Esophagus (tissue), 2 donors: Measurements from ENCODE around the gene QSOX2. TPM values are rescaled to one million over a fixed set of nuclear protein-coding genes. Genes with fewer than 3 reads are reported as not detected.

ENCODE experiments used
- H3K27ac ChIP-seq, 2 donors: one replicate each; pipeline ENCODE4 v1.5.1; 2013; ENCODE audit warnings: low read depth in 2 of 2, mild to moderate bottlenecking in 2 of 2, inconsistent platforms in 1 of 2, low read length in 1 of 2, moderate library complexity in 1 of 2
- H3K27me3 ChIP-seq, 2 donors: one replicate each; pipeline ENCODE4 v1.6.1; 2013; ENCODE audit warnings: low read length in 2 of 2, control low read depth in 1 of 2, mild to moderate bottlenecking in 1 of 2; ENCODE audit not compliant: insufficient read depth in 2 of 2, control insufficient read depth in 1 of 2
- H3K36me3 ChIP-seq, 2 donors: one replicate each; pipeline ENCODE4 v1.6.1; 2013; ENCODE audit warnings: low read length in 1 of 2; ENCODE audit not compliant: control insufficient read depth in 2 of 2, insufficient read depth in 2 of 2
- H3K4me1 ChIP-seq, 2 donors: one replicate each; pipeline ENCODE4 v1.6.1; 2013; ENCODE audit warnings: low read length in 1 of 2; ENCODE audit not compliant: control insufficient read depth in 2 of 2, insufficient read depth in 2 of 2
- H3K4me3 ChIP-seq, 2 donors: one replicate each; pipeline ENCODE4 v1.5.1; 2013; ENCODE audit warnings: low read length in 2 of 2, mild to moderate bottlenecking in 2 of 2, low read depth in 1 of 2, moderate library complexity in 1 of 2
- H3K9me3 ChIP-seq, 2 donors: one replicate each; pipeline ENCODE4 v1.6.1; 2013; ENCODE audit warnings: mild to moderate bottlenecking in 2 of 2, low read depth in 1 of 2, low read length in 1 of 2, moderate library complexity in 1 of 2; ENCODE audit not compliant: control insufficient read depth in 2 of 2, insufficient read depth in 1 of 2
- WGBS, 2 donors: extraction: QIAGEN DNeasy Blood & Tissue Kit; methylation state at CpG; one replicate each; pipeline ENCODE4 v1.1.7; 2013; 5-methylcytosine and 5-hydroxymethylcytosine counted together
- polyA plus RNA-seq, 2 donors: library from polyadenylated mRNA; stranded (reverse); fragments of 200-250 nt; gene quantifications; one replicate each; pipeline ENCODE4 v1.2.3, GENCODE V29; 2013
- donor health status: healthy with polysubstance abuse.
- donor health status: Bipolar disorder and iron deficiency.

The QSOX2 gene
- polyA plus RNA-seq, 2 donors = 2.6 to 3.6 TPM

DNA sequence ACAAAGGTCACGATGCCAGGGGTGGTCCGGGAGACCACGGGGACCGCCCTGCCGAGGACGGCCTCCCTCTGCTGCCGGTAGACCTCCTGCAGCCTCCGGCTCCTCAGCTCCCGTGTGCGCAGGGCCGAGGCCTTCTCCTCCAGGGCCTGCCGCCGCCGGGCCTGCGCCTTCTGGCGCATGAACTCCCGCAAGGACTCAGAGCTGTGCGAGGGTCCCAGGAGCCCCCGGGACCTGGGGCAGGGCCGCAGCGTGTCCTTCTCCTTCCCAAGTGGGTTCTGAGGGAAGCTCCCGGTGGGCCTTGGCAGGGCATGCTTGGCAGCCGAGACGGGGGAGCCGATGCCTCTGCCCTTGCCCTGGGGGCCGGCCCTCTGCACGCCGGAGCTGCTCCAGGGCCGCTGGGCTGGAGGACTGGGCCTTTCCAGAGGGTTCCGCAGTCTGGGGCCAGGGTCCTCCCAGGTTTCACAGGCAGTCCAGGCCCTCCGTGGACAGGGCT is 44.9 kb upstream of the QSOX2 start:
- no peaks in the 10 kb centered on the region for H3K36me3 ChIP-seq
- H3K4me3 ChIP-seq = no peak overlapping the region
- H3K9me3 ChIP-seq = peaks cover 0 to 9% of the 10 kb centered on the region in 2 donors
- peaks cover 0 to 7% of the 10 kb centered on the region in 2 donors for H3K4me1 ChIP-seq
- WGBS, 2 donors = 90 to 94% methylated on average over 31 of the region's 31 CpGs
- peaks cover 0 to 8% of the 10 kb centered on the region in 2 donors for H3K27me3 ChIP-seq
- H3K27ac ChIP-seq = no peak overlapping the region

GRCh38 chr9:136289651-136290507 is 44.3 kb upstream of the QSOX2 start:
- Histone ChIP-seq H3K36me3 (no peaks in the 10 kb centered on the region), H3K9me3 (peaks cover 0 to 9% of the 10 kb centered on the region in 2 donors), H3K27me3 (peaks cover 0 to 8% of the 10 kb centered on the region in 2 donors), H3K27ac (no peak overlapping the region), H3K4me1 (peaks cover 0 to 7% of the 10 kb centered on the region in 2 donors), H3K4me3 (no peak overlapping the region)
- WGBS, 2 donors = 86 to 87% methylated on average over 30 of the region's 30 CpGs

GRCh38 chr9:136287960-136288753 is 42.5 kb upstream of the QSOX2 start:
- Histone ChIP-seq H3K27me3 (peaks cover 0 to 8% of the 10 kb centered on the region in 2 donors), H3K9me3 (peaks cover 0 to 3% of the 10 kb centered on the region in 2 donors), H3K36me3 (no peaks in the 10 kb centered on the region), H3K4me3 (no peak overlapping the region), H3K4me1 (peaks cover 0 to 7% of the 10 kb centered on the region in 2 donors), H3K27ac (no peak overlapping the region)
- WGBS, 2 donors = 46 to 57% methylated on average over 21 of the region's 21 CpGs

DNA sequence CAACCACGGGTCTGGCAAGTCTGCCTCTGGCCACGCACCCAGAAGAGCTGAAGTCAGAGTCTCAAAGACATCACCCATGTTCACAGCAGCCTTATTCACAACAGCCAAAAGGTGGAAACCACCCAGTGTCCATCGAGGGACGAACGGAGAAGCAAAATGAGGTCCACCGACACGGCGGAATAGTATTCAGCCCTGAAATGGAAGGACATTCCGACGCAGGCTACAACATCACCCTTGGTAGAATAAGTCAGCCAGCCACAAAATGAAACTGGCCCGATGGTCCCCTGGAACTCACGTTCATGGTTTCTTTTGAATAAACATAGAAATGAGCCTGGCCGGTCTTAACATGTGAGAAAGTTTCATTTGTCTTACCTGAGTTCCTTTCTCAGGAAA is 41.4 kb upstream of the QSOX2 start:
- Histone ChIP-seq H3K4me3 (no peak overlapping the region), H3K27me3 (peaks cover 0 to 8% of the 10 kb centered on the region in 2 donors), H3K4me1 (peaks cover 0 to 3% of the 10 kb centered on the region in 2 donors), H3K36me3 (no peaks in the 10 kb centered on the region), H3K27ac (no peak overlapping the region), H3K9me3 (peaks cover 0 to 3% of the 10 kb centered on the region in 2 donors)
- WGBS, 2 donors = 85 to 89% methylated on average over 13 of the region's 13 CpGs

DNA sequence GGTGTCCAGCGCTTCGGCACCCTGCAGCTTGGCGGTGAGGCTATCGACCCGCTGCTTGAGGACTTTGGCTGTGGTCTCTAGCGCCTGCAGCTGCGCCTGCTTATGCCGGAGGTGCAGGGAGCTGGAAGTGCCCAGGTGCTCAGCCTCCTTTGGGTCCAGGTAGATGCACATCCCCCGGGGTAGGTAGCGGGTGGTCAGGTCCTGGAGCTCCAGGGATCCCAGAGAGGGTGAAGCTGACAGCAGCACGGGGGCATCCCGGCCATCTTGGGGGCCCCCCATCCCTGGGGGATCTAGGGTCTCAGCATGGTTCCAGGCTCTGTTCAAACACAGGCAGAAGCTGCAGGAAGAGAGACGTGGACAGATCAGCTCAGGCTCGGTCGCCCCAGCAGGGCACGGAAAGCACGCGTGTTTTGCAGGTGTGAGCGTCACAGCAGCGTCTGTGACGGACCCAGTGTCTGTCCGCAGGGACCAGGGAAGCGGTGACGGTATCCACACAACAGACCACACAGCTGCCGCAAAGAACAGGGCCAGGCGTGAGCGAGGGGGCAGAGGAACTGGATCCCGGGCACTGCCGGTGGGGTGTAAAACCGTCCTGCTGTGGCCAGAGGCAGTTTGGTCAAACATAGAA is 40.9 kb upstream of the QSOX2 start:
- peaks cover 0 to 3% of the 10 kb centered on the region in 2 donors for H3K9me3 ChIP-seq
- no peak overlapping the region for H3K27ac ChIP-seq
- 82 to 86% methylated on average over 30 of the region's 30 CpGs for WGBS, 2 donors
- H3K4me3 ChIP-seq = no peak overlapping the region
- H3K4me1 ChIP-seq = peaks cover 0 to 3% of the 10 kb centered on the region in 2 donors
- H3K36me3 ChIP-seq = no peaks in the 10 kb centered on the region
- H3K27me3 ChIP-seq = peaks cover 0 to 5% of the 10 kb centered on the region in 2 donors

DNA sequence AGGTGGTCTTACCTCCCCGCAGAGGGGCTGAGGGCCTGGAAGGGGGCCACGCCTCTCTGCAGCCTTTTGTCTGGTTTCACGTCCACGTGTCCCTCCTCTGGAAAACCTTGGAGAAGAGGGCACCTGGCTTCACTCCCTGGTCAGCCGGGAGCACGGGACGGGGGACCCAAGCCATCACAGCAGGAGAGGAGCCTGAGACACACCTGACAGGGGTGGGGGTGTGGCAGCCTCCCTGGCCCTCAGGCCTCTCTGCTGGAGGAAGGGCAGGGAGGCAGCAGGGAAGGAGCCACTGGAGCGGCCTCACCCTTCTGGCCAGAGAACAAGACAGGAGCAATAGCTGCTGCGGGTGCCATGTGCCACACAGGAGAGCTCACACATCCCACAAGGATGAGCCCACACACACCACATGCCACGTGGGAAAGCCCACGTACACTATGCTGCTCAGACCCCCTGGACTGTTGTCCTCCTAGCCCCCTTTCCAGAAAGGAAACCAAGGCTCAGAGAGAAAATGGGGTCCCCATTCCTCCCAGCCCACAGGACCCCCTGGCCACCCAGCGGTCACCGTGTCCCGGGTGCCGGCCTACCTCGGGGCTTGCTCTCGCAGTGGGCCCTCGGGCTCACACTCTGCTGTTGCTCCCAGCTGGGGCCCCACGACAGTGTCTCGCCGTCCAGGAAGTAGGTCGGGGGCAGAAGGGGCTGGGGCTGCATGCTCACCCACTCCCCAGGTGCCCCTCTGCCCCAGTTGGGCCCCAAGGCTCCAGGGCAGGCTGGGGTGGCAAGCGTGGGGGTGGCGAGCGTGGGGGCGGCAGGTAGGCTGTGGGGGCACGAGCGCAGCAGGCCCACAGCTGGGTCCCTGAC is 40.1 kb upstream of the QSOX2 start:
- Histone ChIP-seq H3K4me3 (no peak overlapping the region), H3K4me1 (peaks cover 0 to 3% of the 10 kb centered on the region in 2 donors), H3K9me3 (peaks cover 0 to 3% of the 10 kb centered on the region in 2 donors), H3K36me3 (no peaks in the 10 kb centered on the region), H3K27me3 (no peaks in the 10 kb centered on the region), H3K27ac (no peak overlapping the region)
- WGBS, 2 donors = 72 to 82% methylated on average over 26 to 28 of the region's 28 CpGs

- Histone ChIP-seq H3K27ac (no peak overlapping the region), H3K4me3 (no peak overlapping the region), H3K4me1 (peaks cover 0 to 3% of the 10 kb centered on the region in 2 donors), H3K36me3 (no peaks in the 10 kb centered on the region), H3K27me3 (no peaks in the 10 kb centered on the region), H3K9me3 (peaks cover 0 to 3% of the 10 kb centered on the region in 2 donors)
- WGBS, 2 donors = 87 to 89% methylated on average over 18 to 19 of the region's 19 CpGs
Observed at GRCh38 chr9:136284951-136285350, 39.3 kb upstream of the QSOX2 start.

DNA sequence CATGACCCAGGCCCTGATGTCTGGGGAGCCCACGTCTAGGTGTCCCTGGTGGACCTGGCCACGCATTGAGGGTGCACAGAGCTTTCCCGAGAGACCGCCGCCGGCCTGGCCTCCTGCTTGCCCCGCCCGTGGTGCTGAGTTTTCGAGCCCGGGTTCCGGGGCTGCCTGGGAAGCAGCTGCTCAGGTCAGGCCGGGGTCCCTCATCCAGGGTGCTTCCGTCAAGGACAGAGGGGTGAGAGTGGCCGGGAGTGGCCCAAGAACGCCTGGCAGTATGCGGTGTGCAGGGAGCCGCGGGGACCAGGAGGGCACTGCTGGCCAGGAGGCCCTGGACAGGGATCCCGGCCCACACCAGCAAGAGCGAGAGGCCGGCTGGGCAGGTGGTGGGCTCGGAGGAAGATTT is 38.7 kb upstream of the QSOX2 start:
- H3K27me3 ChIP-seq = no peaks in the 10 kb centered on the region
- H3K4me1 ChIP-seq = no peaks in the 10 kb centered on the region
- H3K27ac ChIP-seq = no peak overlapping the region
- H3K9me3 ChIP-seq = peaks cover 0 to 3% of the 10 kb centered on the region in 2 donors
- WGBS, 2 donors = 69 to 70% methylated on average over 22 of the region's 22 CpGs
- no peaks in the 10 kb centered on the region for H3K36me3 ChIP-seq
- no peak overlapping the region for H3K4me3 ChIP-seq
